Testis (tissue), 5 donors: Measurements from ENCODE around the gene DLGAP4. TPM values are rescaled to one million over a fixed set of nuclear protein-coding genes. Genes with fewer than 3 reads are reported as not detected.

ENCODE experiments used
- DNase-seq: peaks from one replicate; pipeline ENCODE4 v3.0.0-alpha.2; 2019
- H3K27ac ChIP-seq, 2 donors: fragments of 200-600 bp; sonication (generic); one replicate each; pipeline ENCODE4 v1.5.1; 2019
- H3K27me3 ChIP-seq: fragments of 200-600 bp; sonication (generic); one replicate; pipeline ENCODE4 v1.5.1; 2019
- H3K36me3 ChIP-seq: fragments of 200-600 bp; sonication (generic); one replicate; pipeline ENCODE4 v1.5.1; 2017; ENCODE audit warnings: low read depth; ENCODE audit errors: missing control alignments
- H3K4me1 ChIP-seq: fragments of 200-600 bp; sonication (generic); one replicate; pipeline ENCODE4 v1.5.1; 2019
- H3K4me3 ChIP-seq, 2 donors: fragments of 200-600 bp; sonication (generic); one replicate each; pipeline ENCODE4 v1.5.1; 2017 to 2019
- H3K9me3 ChIP-seq: fragments of 200-600 bp; sonication (generic); one replicate; pipeline ENCODE4 v1.5.1; 2017
- CTCF ChIP-seq, 3 experiments: fragments of 450-650 bp in 2 of 3; fragments of 200-600 bp in 1 of 3; sonication (generic) in 1 of 3; IDR thresholded peaks; one replicate each; pipeline ENCODE4 v1.5.1; 2016 to 2019; ENCODE audit warnings: antibody characterized with exemption in 3 of 3, mild to moderate bottlenecking in 2 of 3, moderate library complexity in 1 of 3
- POLR2A ChIP-seq: fragments of 450-650 bp; IDR thresholded peaks from one replicate; pipeline ENCODE4 v1.6.1; 2017; ENCODE audit warnings: antibody characterized with exemption, mild to moderate bottlenecking, moderate library complexity
- WGBS, 2 donors: methylation state at CpG; one replicate each; pipeline ENCODE4 v1.1.5; 2018; 5-methylcytosine and 5-hydroxymethylcytosine counted together
- intact Hi-C: fragments of 100-400 bp; cut with DNase I; formaldehyde crosslinking; loops from one replicate; pipeline ENCODE4 v1.15.1; 2023; ENCODE audit warnings: low total_unique reads
- long read RNA-seq, 2 donors: transcript quantifications; one replicate each; lab custom pipeline, GENCODE V29; 2026
- polyA plus RNA-seq: library from polyadenylated mRNA; stranded (reverse); fragments of 350-450 nt; fragmentation: Illumina TruSeq; extraction: RNeasy Lipid Tissue Mini Kit (QIAGEN cat#74804); gene quantifications from one replicate; pipeline ENCODE4 v1.2.3, GENCODE V29; 2014; ENCODE audit warnings: low read depth, low replicate concordance; ENCODE audit not compliant: insufficient read depth
- total RNA-seq, 2 donors: library from RNA; depleted of rRNA; stranded (reverse); fragments of >200 nt; gene quantifications; one replicate each; pipeline ENCODE4 v1.2.3, GENCODE V29; 2016

The DLGAP4 gene
- total RNA-seq = 100 to 1,000 TPM; 110 TPM
- 69.1 TPM for polyA plus RNA-seq
- long read RNA-seq, donor 1, transcript DLGAP4-206 (7 exons, 3,110 nt) = major isoform, 7 of 30 reads
- long read RNA-seq, donor 1, transcript DLGAP4-202 (7 exons, 2,392 nt) = major isoform, 7 of 30 reads
- long read RNA-seq, donor 1, partial matches to known transcripts = 16 of 30 reads
- long read RNA-seq, donor 1, other reads (novel, unspliced or antisense) = 0 of 30 reads
- long read RNA-seq, donor 2, partial matches to known transcripts = 16 of 20 reads
- long read RNA-seq, donor 2, other reads (novel, unspliced or antisense) = 0 of 20 reads

GRCh38 chr20:36305602-36306551 is at the start of gene DLGAP4:
Gene DLGAP4, plus strand, starts transcription at chr20:36306339. Its CDS starts 125,379 bp downstream, at chr20:36431718.
- Histone ChIP-seq H3K4me3 (peak within 1 kb of the TSS; percentile 37 to 43), H3K9me3 (no peaks in the 10 kb centered on the region), H3K27ac (no peak within 1 kb of the TSS), H3K36me3 (no peaks in the 10 kb centered on the region), H3K4me1 (peaks cover 6% of the 10 kb centered on the region), H3K27me3 (no peaks in the 10 kb centered on the region)
- DNase-seq = no peak
- intact Hi-C loops = no loop called here
- 0 to 5% methylated on average over 8 to 22 of the region's 96 CpGs for WGBS, 2 donors
- TF ChIP-seq POLR2A (no peak), CTCF (IDR thresholded peaks at IDR 0.05) (no peak)

- Histone ChIP-seq H3K9me3 (no peaks in the 10 kb centered on the region), H3K27me3 (no peaks in the 10 kb centered on the region), H3K4me1 (no peaks in the 10 kb centered on the region), H3K36me3 (no peaks in the 10 kb centered on the region), H3K4me3 (no peak overlapping the region), H3K27ac (no peak overlapping the region)
- DNase-seq = no peak
- WGBS, 2 donors = 69 to 70% methylated on average over 15 to 16 of the region's 16 CpGs
- intact Hi-C loops = no loop called here
- TF ChIP-seq POLR2A = no peak
- no peak for TF ChIP-seq CTCF (IDR thresholded peaks at IDR 0.05)
These were observed 46.7 kb upstream of the DLGAP4 start for GRCh38 chr20:36259177-36260061.

- Histone ChIP-seq H3K9me3 (no peaks in the 10 kb centered on the region), H3K36me3 (no peaks in the 10 kb centered on the region), H3K4me1 (no peaks in the 10 kb centered on the region), H3K27ac (no peak overlapping the region), H3K4me3 (no peak overlapping the region), H3K27me3 (no peaks in the 10 kb centered on the region)
- intact Hi-C loops = no loop called here
- 69 to 73% methylated on average over 7 of the region's 7 CpGs for WGBS, 2 donors
- DNase-seq = no peak
- TF ChIP-seq CTCF (IDR thresholded peaks at IDR 0.05) (no peak), POLR2A (no peak)
These were observed 45.8 kb upstream of the DLGAP4 start for GRCh38 chr20:36260316-36260715.

GRCh38 chr20:36261389-36262105 is 44.6 kb upstream of the DLGAP4 start:
- WGBS, 2 donors = 87 to 89% methylated on average over 11 to 12 of the region's 12 CpGs
- Histone ChIP-seq H3K9me3 (no peaks in the 10 kb centered on the region), H3K27ac (no peak overlapping the region), H3K4me1 (no peaks in the 10 kb centered on the region), H3K36me3 (no peaks in the 10 kb centered on the region), H3K4me3 (no peak overlapping the region), H3K27me3 (no peaks in the 10 kb centered on the region)
- intact Hi-C loops = no loop called here
- DNase-seq = no peak
- TF ChIP-seq CTCF (IDR thresholded peaks at IDR 0.05) (no peak), POLR2A (no peak)
